ACC112 (cell line): ENCODE measurements around the gene GSG1L2.
"Not testable (repeated sequence)": the region's sequence is repeated elsewhere in the genome, so short reads cannot be mapped to it uniquely, and the experiment has no call there.

Experiments used
- H2AFZ ChIP-seq: fragments of 200-600 bp; sonication (generic); one replicate; pipeline ENCODE4 v1.6.0; 2017; ENCODE audit warnings: antibody characterized with exemption, low read length; ENCODE audit not compliant: unreplicated experiment
- H3K27ac ChIP-seq: fragments of 200-600 bp; sonication (generic); 2 replicates; pipeline ENCODE4 v1.5.1; 2014; ENCODE audit warnings: low read depth, mild to moderate bottlenecking, antibody characterized with exemption, low read length, moderate library complexity
- H3K27me3 ChIP-seq: fragments of 200-600 bp; sonication (generic); 2 replicates; pipeline ENCODE4 v1.6.1; 2014; ENCODE audit warnings: mild to moderate bottlenecking, antibody characterized with exemption, low read length, moderate library complexity, mixed read lengths; ENCODE audit not compliant: insufficient read depth
- H3K36me3 ChIP-seq: fragments of 200-600 bp; sonication (generic); 2 replicates; pipeline ENCODE4 v1.6.1; 2016; ENCODE audit warnings: mild to moderate bottlenecking, antibody characterized with exemption, low read length, moderate library complexity, mixed read lengths; ENCODE audit not compliant: insufficient read depth
- H3K4me1 ChIP-seq: fragments of 200-600 bp; sonication (generic); one replicate; pipeline ENCODE4 v1.6.1; 2016; ENCODE audit warnings: low read length, mixed read lengths; ENCODE audit not compliant: insufficient read depth, unreplicated experiment, control insufficient read depth
- H3K4me3 ChIP-seq: fragments of 200-600 bp; sonication (generic); 2 replicates; pipeline ENCODE4 v1.5.1; 2014; ENCODE audit warnings: mild to moderate bottlenecking, low read depth, low read length
- H3K79me2 ChIP-seq: fragments of 200-600 bp; sonication (generic); one replicate; pipeline ENCODE4 v1.6.0; 2016; ENCODE audit warnings: low read length; ENCODE audit not compliant: control insufficient read depth, unreplicated experiment, insufficient read depth

GSG1L2 gene

DNA sequence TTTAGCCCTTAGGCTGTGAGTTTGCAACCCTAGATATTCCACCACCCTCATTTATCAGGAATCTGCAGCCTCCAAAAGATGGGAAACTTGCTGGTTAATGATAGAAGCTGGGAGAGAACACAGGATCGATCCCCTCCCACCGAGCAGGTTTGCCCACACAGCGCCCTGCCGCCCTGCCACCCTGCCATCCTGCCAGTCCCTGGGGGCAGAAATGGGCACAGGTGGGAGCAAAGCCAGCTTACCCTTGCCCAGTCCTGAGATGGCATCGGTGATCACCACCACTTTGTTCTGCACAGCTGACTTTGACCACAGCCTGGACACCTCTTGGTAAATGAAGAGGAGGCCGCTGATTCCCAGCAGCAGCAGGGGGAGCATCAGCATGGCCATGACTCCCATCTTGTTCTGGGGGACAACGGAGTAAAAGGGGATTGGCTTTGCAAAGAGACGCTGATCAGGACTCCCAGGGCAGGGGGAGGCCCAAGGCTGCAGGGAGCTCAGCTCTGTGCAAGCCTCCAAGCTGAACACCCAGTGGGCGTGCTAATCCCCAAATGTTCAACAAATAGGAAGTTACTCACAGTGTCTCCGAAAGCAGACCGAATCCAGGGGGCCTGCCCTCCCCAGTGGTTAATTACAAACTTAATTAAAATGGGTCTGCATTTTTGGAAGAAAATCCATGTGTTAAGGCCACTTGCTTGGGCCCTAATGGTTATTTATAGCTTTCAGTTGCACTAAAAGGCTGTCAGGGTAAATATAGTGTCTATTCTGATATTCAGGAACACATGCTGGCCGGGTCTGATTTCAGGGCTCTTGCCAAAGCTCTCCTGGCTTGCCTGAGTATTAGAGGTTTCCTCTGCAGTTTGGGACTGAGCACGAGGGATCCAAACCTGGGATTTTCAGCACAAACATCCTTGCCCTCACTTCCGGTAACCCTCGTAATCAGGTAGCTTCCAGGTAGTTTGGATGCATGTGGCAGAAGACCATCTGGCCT lies 30.7 kb downstream of the GSG1L2 start, which contains the start of gene DHRS7C:
Gene DHRS7C, minus strand, starts transcription at position 704 of the 988 bp plus-strand sequence. Its CDS starts 308 bp downstream, at position 396.
- Histone ChIP-seq H3K27me3 (no peaks in the 10 kb centered on the region), H3K4me3 (no peak within 1 kb of the TSS), H2AFZ (no peak within 1 kb of the TSS), H3K79me2 (no peaks in the 10 kb centered on the region), H3K36me3 (no peaks in the 10 kb centered on the region), H3K27ac (no peak within 1 kb of the TSS), H3K4me1 (no peaks in the 10 kb centered on the region)

- no peak overlapping the region for H3K27ac ChIP-seq
- no peaks in the 10 kb centered on the region for H3K27me3 ChIP-seq
- H2AFZ ChIP-seq = no peak overlapping the region
- H3K4me1 ChIP-seq = no peaks in the 10 kb centered on the region
- H3K79me2 ChIP-seq = no peaks in the 10 kb centered on the region
- no peak overlapping the region for H3K4me3 ChIP-seq
- no peaks in the 10 kb centered on the region for H3K36me3 ChIP-seq
Measured at GRCh38 chr17:9790316-9790715, 31.6 kb downstream of the GSG1L2 start.

DNA sequence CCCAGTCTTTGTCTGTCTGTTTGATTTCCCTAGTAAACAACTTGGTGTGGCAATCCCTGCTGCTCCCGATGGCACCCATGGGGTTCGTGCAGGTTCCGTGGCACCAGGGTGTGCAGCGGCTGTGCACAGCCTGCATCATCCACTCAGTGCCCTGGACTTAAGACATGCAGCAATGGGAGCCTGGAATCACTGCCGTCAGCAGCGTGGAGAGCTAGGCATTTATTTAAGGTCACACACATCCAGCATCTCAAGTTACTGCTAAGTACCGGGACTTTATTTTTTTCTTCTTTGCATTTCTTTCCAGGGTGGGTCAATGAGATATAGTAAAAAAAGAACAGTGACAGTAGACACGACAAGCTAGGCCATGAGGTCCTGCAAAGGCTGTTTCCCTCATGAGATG lies 33.3 kb downstream of the GSG1L2 start:
- Histone ChIP-seq H3K4me1 (no peaks in the 10 kb centered on the region), H2AFZ (no peak overlapping the region), H3K36me3 (no peaks in the 10 kb centered on the region), H3K79me2 (no peaks in the 10 kb centered on the region), H3K27ac (no peak overlapping the region), H3K27me3 (no peaks in the 10 kb centered on the region), H3K4me3 (no peak overlapping the region)

DNA sequence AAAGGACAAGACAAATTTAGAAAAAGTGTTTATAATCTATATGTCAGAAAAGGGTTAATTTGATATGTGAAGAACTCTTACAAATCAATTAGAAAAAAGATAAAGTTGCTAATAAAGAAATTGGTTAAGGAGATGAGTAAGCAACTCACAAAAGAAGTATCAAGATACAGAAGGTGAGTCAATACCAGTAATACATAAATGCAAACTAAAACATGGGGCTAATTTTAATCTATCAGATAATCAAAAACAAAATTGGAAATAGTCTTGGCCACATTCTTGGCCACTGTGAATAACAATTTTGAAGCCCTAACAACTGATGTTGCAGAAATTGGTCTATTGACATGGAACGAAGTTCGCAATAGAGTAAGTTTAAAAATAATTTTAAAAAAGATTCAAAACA lies 37.3 kb downstream of the GSG1L2 start:
- Histone ChIP-seq H3K79me2 (no peaks in the 10 kb centered on the region), H3K4me1 (no peaks in the 10 kb centered on the region), H3K4me3 (no peak overlapping the region), H3K27me3 (peaks cover 13% of the 10 kb centered on the region), H2AFZ (no peak overlapping the region), H3K27ac (no peak overlapping the region), H3K36me3 (no peaks in the 10 kb centered on the region)

- not testable (repeated sequence) for H3K36me3 ChIP-seq, H3K4me3 ChIP-seq, H3K79me2 ChIP-seq, H3K4me1 ChIP-seq, H2AFZ ChIP-seq, H3K27ac ChIP-seq
- H3K27me3 ChIP-seq = peaks cover 13% of the 10 kb centered on the region
Measured at GRCh38 chr17:9783465-9783864, 38.4 kb downstream of the GSG1L2 start.

DNA sequence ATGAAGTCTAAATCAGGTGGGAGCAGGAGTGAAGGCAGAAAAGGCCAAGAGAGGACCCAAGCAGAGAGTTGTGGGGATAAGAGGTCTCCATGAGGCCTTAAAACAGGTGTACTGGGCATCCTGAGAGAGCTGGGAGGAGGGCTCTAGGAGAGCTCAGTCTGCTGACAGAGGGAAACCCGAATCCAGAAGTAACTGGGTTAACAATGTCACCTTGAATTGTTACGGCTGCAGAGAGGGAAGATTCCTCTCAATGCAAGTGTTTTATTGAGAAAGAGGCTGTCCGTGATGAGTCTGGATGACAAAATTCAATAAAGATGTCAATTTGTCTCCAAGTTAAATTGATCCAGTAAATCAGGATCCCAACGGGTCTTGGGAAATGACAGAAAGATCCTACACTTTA lies 38.8 kb downstream of the GSG1L2 start:
- no peaks in the 10 kb centered on the region for H3K36me3 ChIP-seq
- no peaks in the 10 kb centered on the region for H3K4me1 ChIP-seq
- peaks cover 13% of the 10 kb centered on the region for H3K27me3 ChIP-seq
- H3K79me2 ChIP-seq = no peaks in the 10 kb centered on the region
- no peak overlapping the region for H2AFZ ChIP-seq
- no peak overlapping the region for H3K4me3 ChIP-seq
- no peak overlapping the region for H3K27ac ChIP-seq

GRCh38 chr17:9780552-9780951 lies 41.3 kb downstream of the GSG1L2 start:
- Histone ChIP-seq H3K36me3 (no peaks in the 10 kb centered on the region), H3K4me1 (no peaks in the 10 kb centered on the region), H3K27me3 (peaks cover 13% of the 10 kb centered on the region), H3K79me2 (no peaks in the 10 kb centered on the region), H3K4me3 (no peak overlapping the region), H3K27ac (no peak overlapping the region), H2AFZ (no peak overlapping the region)

GRCh38 chr17:9776911-9777310 lies 45.0 kb downstream of the GSG1L2 start:
- no peaks in the 10 kb centered on the region for H3K79me2 ChIP-seq
- no peaks in the 10 kb centered on the region for H3K36me3 ChIP-seq
- H3K4me3 ChIP-seq = no peak overlapping the region
- H3K27ac ChIP-seq = no peak overlapping the region
- H3K4me1 ChIP-seq = no peaks in the 10 kb centered on the region
- no peak overlapping the region for H2AFZ ChIP-seq
- peaks cover 3% of the 10 kb centered on the region; the same call in 1 of the 2 replicates for H3K27me3 ChIP-seq

DNA sequence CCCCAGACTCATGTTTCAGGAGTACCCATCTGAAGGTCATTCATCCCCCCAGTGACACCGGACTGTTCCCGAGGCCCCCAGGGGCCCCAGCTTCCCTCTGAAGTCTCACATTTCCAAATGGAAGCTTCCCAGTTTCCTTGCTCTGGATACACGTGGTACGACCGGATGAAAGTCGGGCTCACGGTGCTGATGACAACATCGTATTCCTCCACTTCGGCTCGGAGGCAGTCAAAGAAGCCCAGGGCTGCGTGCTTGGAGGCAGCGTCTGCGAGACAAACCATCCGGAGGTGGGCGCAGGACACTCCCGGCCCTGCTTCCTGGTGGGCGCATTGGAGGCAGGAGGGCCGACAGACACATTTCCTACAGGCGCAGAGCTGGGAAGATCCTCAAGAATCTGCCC lies 49.2 kb downstream of the GSG1L2 start:
- no peaks in the 10 kb centered on the region for H3K36me3 ChIP-seq
- no peaks in the 10 kb centered on the region for H3K27me3 ChIP-seq

DNA sequence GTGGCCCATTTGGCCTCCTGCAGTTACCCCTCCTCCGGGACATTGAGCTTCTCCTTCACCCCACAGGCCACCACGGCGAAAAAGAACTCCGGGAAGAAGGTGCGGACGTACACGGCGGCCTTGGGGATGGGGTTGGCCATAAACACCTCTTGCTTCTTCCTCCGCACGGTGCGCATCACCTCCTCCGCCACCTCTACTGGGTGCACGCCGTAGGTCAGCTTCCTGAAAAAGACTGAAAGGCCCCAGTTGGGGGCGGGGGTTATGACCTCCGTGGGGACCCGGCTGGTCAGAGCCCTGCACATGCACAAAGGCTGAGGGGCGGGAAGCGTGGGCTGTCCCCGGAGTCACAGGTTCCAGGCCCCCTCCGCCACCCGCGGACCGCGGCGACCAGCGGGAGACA lies 50.4 kb downstream of the GSG1L2 start:
- no peaks in the 10 kb centered on the region for H3K4me1 ChIP-seq
- no peaks in the 10 kb centered on the region for H3K27me3 ChIP-seq
- H3K36me3 ChIP-seq = no peaks in the 10 kb centered on the region
- H3K4me3 ChIP-seq = no peak overlapping the region
- H3K79me2 ChIP-seq = no peaks in the 10 kb centered on the region
- H3K27ac ChIP-seq = no peak overlapping the region
- no peak overlapping the region for H2AFZ ChIP-seq

More for the DNA sequence above, 49.2 kb downstream of the GSG1L2 start:
- H3K4me3 ChIP-seq = no peak overlapping the region
- H2AFZ ChIP-seq = no peak overlapping the region
- no peaks in the 10 kb centered on the region for H3K79me2 ChIP-seq
- H3K4me1 ChIP-seq = no peaks in the 10 kb centered on the region
- no peak overlapping the region for H3K27ac ChIP-seq
